ENCODE data around the gene MUSK. TPM values are rescaled to one million over a fixed set of nuclear protein-coding genes. Genes with fewer than 3 reads are reported as not detected.
"Not testable (repeated sequence)": the region's sequence is repeated elsewhere in the genome, so short reads cannot be mapped to it uniquely, and the experiment has no call there.

Gene MUSK
- total and polyA plus RNA-seq, 2 donors (not counting 1 experiment from before 2014, with no cell fraction given): not detected

DNA sequence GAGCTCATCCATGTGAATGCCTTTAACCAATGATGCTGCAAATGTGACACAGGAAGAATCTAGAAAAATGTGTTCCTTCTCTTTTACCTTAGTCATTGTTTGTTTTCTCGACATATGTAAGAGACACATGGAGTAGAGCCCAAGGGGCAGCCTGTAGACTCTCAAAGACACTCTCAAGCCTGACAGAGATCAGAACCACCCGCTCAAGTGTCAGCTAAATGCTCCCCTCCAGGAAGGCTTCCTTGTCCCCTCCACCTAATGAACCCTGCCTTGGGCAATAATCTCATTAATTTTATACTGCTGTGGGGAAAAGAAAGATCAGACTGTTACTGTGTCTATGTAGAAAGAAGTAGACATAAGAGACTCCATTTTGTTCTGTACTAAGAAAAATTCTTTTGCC lies 157.4 kb downstream of the MUSK start:
- no peak overlapping the region for H3K9ac ChIP-seq (ENCODE audit: low read length)
- intact Hi-C loops (cut with micrococcal nuclease): no loop called here
- TF ChIP-seq, protein P1, sequence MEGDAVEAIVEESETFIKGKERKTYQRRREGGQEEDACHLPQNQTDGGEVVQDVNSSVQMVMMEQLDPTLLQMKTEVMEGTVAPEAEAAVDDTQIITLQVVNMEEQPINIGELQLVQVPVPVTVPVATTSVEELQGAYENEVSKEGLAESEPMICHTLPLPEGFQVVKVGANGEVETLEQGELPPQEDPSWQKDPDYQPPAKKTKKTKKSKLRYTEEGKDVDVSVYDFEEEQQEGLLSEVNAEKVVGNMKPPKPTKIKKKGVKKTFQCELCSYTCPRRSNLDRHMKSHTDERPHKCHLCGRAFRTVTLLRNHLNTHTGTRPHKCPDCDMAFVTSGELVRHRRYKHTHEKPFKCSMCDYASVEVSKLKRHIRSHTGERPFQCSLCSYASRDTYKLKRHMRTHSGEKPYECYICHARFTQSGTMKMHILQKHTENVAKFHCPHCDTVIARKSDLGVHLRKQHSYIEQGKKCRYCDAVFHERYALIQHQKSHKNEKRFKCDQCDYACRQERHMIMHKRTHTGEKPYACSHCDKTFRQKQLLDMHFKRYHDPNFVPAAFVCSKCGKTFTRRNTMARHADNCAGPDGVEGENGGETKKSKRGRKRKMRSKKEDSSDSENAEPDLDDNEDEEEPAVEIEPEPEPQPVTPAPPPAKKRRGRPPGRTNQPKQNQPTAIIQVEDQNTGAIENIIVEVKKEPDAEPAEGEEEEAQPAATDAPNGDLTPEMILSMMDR (IDR thresholded peaks at IDR 0.05): no peak
- TF ChIP-seq EZH2 (IDR thresholded peaks at IDR 0.05; ENCODE audit: borderline replicate concordance, insufficient read depth, low read depth, low read length, poor library complexity, severe bottlenecking): no peak
- no peak overlapping the region for H3K4me2 ChIP-seq (replicated peaks; ENCODE audit: low read depth, low read length, poor library complexity, severe bottlenecking)
- 92% methylated on average over 2 of the region's 2 CpGs for WGBS (ENCODE audit: insufficient coverage)
- H3K36me3 ChIP-seq (replicated peaks in 1 of 2; ENCODE audit: control extremely low read depth in 1 of 2, control insufficient read depth in 1 of 2, extremely low read depth in 1 of 2, insufficient read depth in 2 of 2, low read length in 1 of 2): no peaks in the 10 kb centered on the region
- H3K27me3 ChIP-seq (replicated peaks in 1 of 4; ENCODE audit: control extremely low read depth in 1 of 4, control insufficient read depth in 3 of 4, insufficient read depth in 4 of 4, low read length in 3 of 4): no peaks in the 10 kb centered on the region
- no peak overlapping the region for H3K4me3 ChIP-seq (ENCODE audit: control extremely low read depth in 1 of 5, extremely low read depth in 1 of 5, insufficient read depth in 1 of 5, low read depth in 2 of 5, low read length in 4 of 5)
- DNase-seq (no peak), ATAC-seq (ENCODE audit: low read depth) (no peak)
- H3K4me3 Mint-ChIP-seq: no peak overlapping the region
- H3K27me3 Mint-ChIP-seq: no peaks in the 10 kb centered on the region
- CTCF ChIA-PET: no interaction called here
- H4K20me1 ChIP-seq (ENCODE audit: control insufficient read depth, insufficient read depth, low read length, poor library complexity, severe bottlenecking): no peaks in the 10 kb centered on the region
- H3K79me2 ChIP-seq (ENCODE audit: control insufficient read depth, insufficient read depth, low read length): no peaks in the 10 kb centered on the region
- H3K27ac Mint-ChIP-seq: no peak overlapping the region
- no peaks in the 10 kb centered on the region for H3K4me1 Mint-ChIP-seq
- POLR2A ChIA-PET: no interaction called here
- peaks cover 0 to 6% (median 0%) of the 10 kb centered on the region in 3 donors for H3K9me3 ChIP-seq (ENCODE audit: control extremely low read depth in 1 of 3, control insufficient read depth in 2 of 3, insufficient read depth in 1 of 3, low read length in 2 of 3)
- H2AFZ ChIP-seq (ENCODE audit: insufficient read depth, low read depth, low read length, poor library complexity, severe bottlenecking): no peak overlapping the region
- peaks cover 2% of the 10 kb centered on the region for H3K9me3 Mint-ChIP-seq (ENCODE audit: insufficient read depth)
- no peak overlapping the region for H3K27ac ChIP-seq (ENCODE audit: low read length in 2 of 2)
- H3K4me1 ChIP-seq (ENCODE audit: control insufficient read depth in 2 of 2, insufficient read depth in 2 of 2, low read length in 2 of 2): no peaks in the 10 kb centered on the region

DNA sequence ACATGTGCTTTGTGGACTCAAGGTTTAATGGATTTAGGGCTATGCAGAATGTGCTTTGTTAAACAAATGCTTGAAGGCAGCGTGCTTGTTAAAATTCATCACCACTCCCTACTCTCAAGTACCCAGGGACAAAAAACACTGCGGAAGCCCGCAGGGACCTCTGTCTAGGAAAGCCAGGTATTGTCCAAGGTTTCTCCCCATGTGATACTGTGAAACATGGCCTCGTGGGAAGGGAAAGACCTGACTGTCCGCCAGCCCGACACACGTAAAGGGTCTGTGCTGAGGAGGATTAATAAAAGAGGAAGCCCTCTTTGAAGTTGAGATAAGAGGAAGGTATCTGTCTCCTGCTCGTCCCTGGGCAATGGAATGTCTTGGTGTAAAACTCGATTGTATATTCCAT lies 157.8 kb downstream of the MUSK start:
- ATAC-seq (ENCODE audit: low read depth); intact Hi-C loops (cut with micrococcal nuclease); H3K27ac Mint-ChIP-seq; H3K36me3 ChIP-seq (replicated peaks in 1 of 2; ENCODE audit: control extremely low read depth in 1 of 2, control insufficient read depth in 1 of 2, extremely low read depth in 1 of 2, insufficient read depth in 2 of 2, low read length in 1 of 2); H3K9ac ChIP-seq (ENCODE audit: low read length); H3K27me3 ChIP-seq (replicated peaks in 1 of 4; ENCODE audit: control extremely low read depth in 1 of 4, control insufficient read depth in 3 of 4, insufficient read depth in 4 of 4, low read length in 3 of 4); H3K4me2 ChIP-seq (replicated peaks; ENCODE audit: low read depth, low read length, poor library complexity, severe bottlenecking); H3K4me3 Mint-ChIP-seq; H3K4me1 ChIP-seq (ENCODE audit: control insufficient read depth in 2 of 2, insufficient read depth in 2 of 2, low read length in 2 of 2); CTCF ChIA-PET; H3K4me3 ChIP-seq (ENCODE audit: control extremely low read depth in 1 of 5, extremely low read depth in 1 of 5, insufficient read depth in 1 of 5, low read depth in 2 of 5, low read length in 4 of 5); H2AFZ ChIP-seq (ENCODE audit: insufficient read depth, low read depth, low read length, poor library complexity, severe bottlenecking); H3K9me3 ChIP-seq (ENCODE audit: control extremely low read depth in 1 of 3, control insufficient read depth in 2 of 3, insufficient read depth in 1 of 3, low read length in 2 of 3); H3K27me3 Mint-ChIP-seq; H4K20me1 ChIP-seq (ENCODE audit: control insufficient read depth, insufficient read depth, low read length, poor library complexity, severe bottlenecking); H3K27ac ChIP-seq (ENCODE audit: low read length in 2 of 2); H3K4me1 Mint-ChIP-seq; H3K79me2 ChIP-seq (ENCODE audit: control insufficient read depth, insufficient read depth, low read length); DNase-seq; POLR2A ChIA-PET; H3K9me3 Mint-ChIP-seq (ENCODE audit: insufficient read depth): not testable (repeated sequence)
- WGBS (ENCODE audit: insufficient coverage): no CpG with 5 or more reads among the region's 9 CpGs
